C4-2B (cell line): ENCODE results near the gene AGBL3.

ENCODE experiments used
- H3K27ac ChIP-seq: fragments of 450-650 bp; 2 replicates; pipeline ENCODE4 v1.5.1; 2017
- CTCF ChIP-seq: fragments of 450-650 bp; conservative IDR thresholded peaks from 2 replicates; pipeline ENCODE4 v1.5.1; 2017; ENCODE audit warnings: mild to moderate bottlenecking
- ZFX ChIP-seq: fragments of 450-650 bp; IDR thresholded peaks from 2 replicates; pipeline ENCODE4 v1.6.1; 2017

AGBL3 gene

DNA sequence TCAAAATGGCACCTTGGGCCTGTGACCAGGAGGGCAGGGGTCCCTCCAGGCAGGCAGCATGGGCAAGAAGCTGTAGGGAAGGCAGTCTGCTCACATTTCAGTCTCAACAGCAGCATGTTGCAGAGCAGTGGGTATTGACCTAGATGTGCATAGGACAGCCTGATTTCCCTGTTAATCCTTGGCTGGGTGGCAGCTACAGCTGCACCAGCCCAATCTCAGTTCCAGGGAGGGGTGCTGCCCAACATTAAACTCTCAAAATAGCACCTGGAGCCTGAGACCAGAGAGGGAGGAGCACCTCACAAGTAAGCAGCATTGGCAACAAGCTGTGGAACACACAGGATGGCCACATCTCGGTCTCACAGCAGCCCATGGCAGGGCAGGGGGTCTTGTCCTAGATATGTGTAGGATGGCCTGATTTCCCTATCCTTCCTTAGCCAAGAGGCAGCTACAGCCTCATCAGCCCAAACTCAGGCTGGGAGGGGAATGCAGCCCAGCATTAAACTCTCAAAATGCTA is 171.9 kb downstream of the AGBL3 start:
- no peak for TF ChIP-seq CTCF
- H3K27ac ChIP-seq: no peak overlapping the region

DNA sequence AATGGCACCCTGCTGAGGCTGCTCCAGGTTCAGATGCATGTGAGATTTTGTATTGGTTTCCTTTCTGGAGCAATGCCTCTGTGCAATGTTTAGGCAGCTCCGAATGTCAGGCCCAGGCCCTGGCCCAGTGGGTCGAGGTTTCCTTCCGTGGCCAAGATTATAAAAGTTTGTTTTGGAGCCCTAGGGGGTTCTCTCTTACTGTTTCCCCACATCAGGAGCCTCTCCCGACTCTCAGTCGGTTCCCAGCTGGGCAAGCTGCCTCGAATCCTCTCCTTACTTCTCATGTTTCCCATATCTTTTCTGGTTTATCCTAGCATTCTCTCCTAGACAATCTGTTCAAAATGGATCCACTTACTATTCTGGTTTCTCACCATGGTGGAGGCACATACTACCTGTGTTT is 172.6 kb downstream of the AGBL3 start:
- TF ChIP-seq CTCF: no peak
- TF ChIP-seq ZFX: no peak
- H3K27ac ChIP-seq: no peak overlapping the region

- no peak for TF ChIP-seq ZFX
- TF ChIP-seq CTCF: no peak
- no peak overlapping the region for H3K27ac ChIP-seq
These were observed 173.2 kb downstream of the AGBL3 start for GRCh38 chr7:135159359-135160085.

- TF ChIP-seq ZFX: no peak
- TF ChIP-seq CTCF: no peak
These were observed 174.0 kb downstream of the AGBL3 start for GRCh38 chr7:135160098-135160857.

GRCh38 chr7:135160858-135161653 is 174.7 kb downstream of the AGBL3 start:
- TF ChIP-seq ZFX (no peak), CTCF (no peak)
- peak overlapping the region; percentile 6; the same call in 1 of the 2 replicates for H3K27ac ChIP-seq

More at GRCh38 chr7:135160098-135160857, 174.0 kb downstream of the AGBL3 start:
- H3K27ac ChIP-seq: peak overlapping the region; percentile 6; the same call in 1 of the 2 replicates

GRCh38 chr7:135161669-135162068 is 175.4 kb downstream of the AGBL3 start:
- TF ChIP-seq ZFX (no peak), CTCF (no peak)
- no peak overlapping the region for H3K27ac ChIP-seq
